Esophagus squamous epithelium (tissue), 5 donors: ENCODE measurements around the gene BCL2A1. TPM values are rescaled to one million over a fixed set of nuclear protein-coding genes. Genes with fewer than 3 reads are reported as not detected.

Experiments
- DNase-seq: peaks from one replicate; lab custom pipeline; 2025; lab: John Stamatoyannopoulos, UW
- H3K27ac ChIP-seq, 4 donors: fragments of 200-600 bp; sonication (generic); one replicate each; pipeline ENCODE4 v1.5.1; 2016 to 2019; ENCODE audit warnings: mild to moderate bottlenecking in 1 of 4
- H3K27me3 ChIP-seq, 4 donors: fragments of 200-600 bp; sonication (generic); 1 replicate in 3 of 4; 2 replicates in 1 of 4; pipeline versions ENCODE4 v1.5.1 to v1.6.0; 2017 to 2021; ENCODE audit warnings: antibody characterized with exemption in 1 of 4
- H3K36me3 ChIP-seq, 3 donors: fragments of 200-600 bp; sonication (generic); one replicate each; pipeline ENCODE4 v1.5.1; 2016 to 2019
- H3K4me1 ChIP-seq, 3 donors: fragments of 200-600 bp; sonication (generic); one replicate each; pipeline ENCODE4 v1.5.1; 2017 to 2019
- H3K4me3 ChIP-seq, 4 donors: fragments of 200-600 bp; sonication (generic); 1 replicate in 3 of 4; 2 replicates in 1 of 4; pipeline ENCODE4 v1.5.1; 2016 to 2019; ENCODE audit warnings: mild to moderate bottlenecking in 2 of 4, moderate library complexity in 1 of 4
- H3K9me3 ChIP-seq, 3 donors: fragments of 200-600 bp; sonication (generic); one replicate each; pipeline ENCODE4 v1.5.1; 2016 to 2019
- POLR2A ChIP-seq, 4 donors: fragments of 450-650 bp; IDR thresholded peaks; one replicate each; pipeline ENCODE4 v1.6.1; 2017; ENCODE audit warnings: antibody characterized with exemption in 4 of 4, mild to moderate bottlenecking in 4 of 4, moderate library complexity in 3 of 4
- WGBS, 2 donors: methylation state at CpG; one replicate each; pipeline ENCODE4 v1.1.5; 2018; 5-methylcytosine and 5-hydroxymethylcytosine counted together
- intact Hi-C: fragments of 100-400 bp; cut with DNase I; formaldehyde crosslinking; loops from one replicate; pipeline ENCODE4 v1.15.0; 2022
- total RNA-seq, 4 donors: library from RNA; depleted of rRNA; stranded (reverse); fragments of >200 nt; gene quantifications; one replicate each; pipeline ENCODE4 v1.1.0, GENCODE V29; 2016
- TF ChIP-seq, protein P1 (sequence below), 6 experiments: fragments of 450-650 bp in 4 of 6; fragments of 200-600 bp in 2 of 6; sonication (generic) in 2 of 6; IDR thresholded peaks; one replicate each; pipeline ENCODE4 v1.5.1; 2016 to 2019; ENCODE audit warnings: antibody characterized with exemption in 6 of 6, mild to moderate bottlenecking in 4 of 6, moderate library complexity in 4 of 6
- donor health status: DM: yes; HTN: yes; CAD: no.

The BCL2A1 gene
- total RNA-seq, 4 donors from 2014 or later, result 0.45 to 2.7 (median 1.2) TPM; not detected in 1

DNA sequence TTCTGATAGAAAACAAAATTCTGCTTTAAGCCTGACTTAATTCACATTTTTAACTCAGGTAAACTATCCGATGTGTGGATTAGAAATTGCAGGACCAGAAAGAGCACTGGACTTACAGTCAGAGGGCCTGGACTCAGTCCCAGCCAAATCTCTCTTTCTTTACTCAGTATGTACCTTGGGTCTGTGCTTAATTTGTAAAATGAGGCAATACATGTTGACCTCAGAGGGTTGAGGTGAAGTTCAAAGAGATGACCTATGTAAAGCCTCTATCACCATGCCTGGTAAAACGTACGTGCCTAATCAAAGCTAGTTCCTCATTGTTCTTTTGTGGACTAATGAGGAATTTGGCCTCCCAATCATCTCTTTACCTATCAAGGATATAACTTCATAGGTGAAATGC is 1.9 kb upstream of the BCL2A1 start:
- peaks cover 0 to 3% (median 0%) of the 10 kb centered on the region in 3 donors for H3K4me1 ChIP-seq
- TF ChIP-seq, protein P1, sequence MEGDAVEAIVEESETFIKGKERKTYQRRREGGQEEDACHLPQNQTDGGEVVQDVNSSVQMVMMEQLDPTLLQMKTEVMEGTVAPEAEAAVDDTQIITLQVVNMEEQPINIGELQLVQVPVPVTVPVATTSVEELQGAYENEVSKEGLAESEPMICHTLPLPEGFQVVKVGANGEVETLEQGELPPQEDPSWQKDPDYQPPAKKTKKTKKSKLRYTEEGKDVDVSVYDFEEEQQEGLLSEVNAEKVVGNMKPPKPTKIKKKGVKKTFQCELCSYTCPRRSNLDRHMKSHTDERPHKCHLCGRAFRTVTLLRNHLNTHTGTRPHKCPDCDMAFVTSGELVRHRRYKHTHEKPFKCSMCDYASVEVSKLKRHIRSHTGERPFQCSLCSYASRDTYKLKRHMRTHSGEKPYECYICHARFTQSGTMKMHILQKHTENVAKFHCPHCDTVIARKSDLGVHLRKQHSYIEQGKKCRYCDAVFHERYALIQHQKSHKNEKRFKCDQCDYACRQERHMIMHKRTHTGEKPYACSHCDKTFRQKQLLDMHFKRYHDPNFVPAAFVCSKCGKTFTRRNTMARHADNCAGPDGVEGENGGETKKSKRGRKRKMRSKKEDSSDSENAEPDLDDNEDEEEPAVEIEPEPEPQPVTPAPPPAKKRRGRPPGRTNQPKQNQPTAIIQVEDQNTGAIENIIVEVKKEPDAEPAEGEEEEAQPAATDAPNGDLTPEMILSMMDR (IDR thresholded peaks at IDR 0.05), result no peak
- no peak for TF ChIP-seq POLR2A (IDR thresholded peaks at IDR 0.05)
- no peak overlapping the region for H3K4me3 ChIP-seq
- H3K27ac ChIP-seq, result no peak overlapping the region
- intact Hi-C loops, result no loop called here
- H3K27me3 ChIP-seq, result peaks cover 0 to 2% (median 0%) of the 10 kb centered on the region in 4 donors
- no peaks in the 10 kb centered on the region for H3K36me3 ChIP-seq
- no peak for DNase-seq
- H3K9me3 ChIP-seq, result no peaks in the 10 kb centered on the region
- WGBS, 2 donors, result 59 to 62% methylated on average over 3 of the region's 3 CpGs

DNA sequence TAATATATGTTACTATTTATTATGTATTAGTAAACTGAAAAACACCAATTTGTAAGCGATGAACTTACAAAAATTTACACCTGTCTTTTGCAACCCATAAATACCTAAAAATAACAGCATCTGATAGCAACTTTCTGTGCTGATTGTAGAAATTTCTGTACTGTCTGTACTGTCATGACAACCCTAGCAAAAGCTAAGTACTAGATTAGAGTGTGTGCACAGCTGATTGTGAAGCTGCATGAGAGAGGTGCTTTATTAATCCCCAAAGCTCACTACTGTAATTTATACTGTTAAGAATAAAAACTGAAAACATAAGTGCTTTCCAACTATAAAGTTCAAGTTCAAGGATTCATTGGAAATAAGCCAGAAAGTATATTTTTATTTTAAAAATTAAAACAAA is 815 bp downstream of the BCL2A1 start:
- Histone ChIP-seq H3K4me1 (peaks cover 0 to 3% (median 0%) of the 10 kb centered on the region in 3 donors), H3K27me3 (no peaks in the 10 kb centered on the region), H3K36me3 (no peaks in the 10 kb centered on the region), H3K4me3 (peak overlapping the region in 1 of 4 donors; percentile 45), H3K9me3 (no peaks in the 10 kb centered on the region), H3K27ac (no peak overlapping the region)
- intact Hi-C loops, result no loop called here
- 80 to 86% methylated on average over 1 of the region's 1 CpG for WGBS, 2 donors
- DNase-seq, result no peak
- TF ChIP-seq, protein P1 (IDR thresholded peaks at IDR 0.05), result no peak
- TF ChIP-seq POLR2A (IDR thresholded peaks at IDR 0.05), result no peak

DNA sequence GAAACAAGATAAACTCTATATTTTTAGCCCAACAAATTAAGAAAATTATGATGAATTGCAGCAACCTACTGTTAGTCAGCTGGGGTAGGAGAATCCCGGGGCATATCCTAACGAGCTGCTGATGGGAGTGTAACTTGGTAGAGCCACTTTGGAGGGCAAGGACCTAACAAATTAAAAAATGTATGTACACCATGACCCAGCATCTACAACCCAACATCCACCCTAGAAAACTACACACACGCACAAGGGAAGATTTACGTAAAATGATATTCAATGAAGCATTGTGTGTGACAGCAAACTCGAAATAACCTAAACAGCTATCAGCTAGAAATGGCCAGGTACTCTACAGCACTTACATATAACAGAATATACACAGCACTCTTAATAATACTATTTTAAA is 1.9 kb downstream of the BCL2A1 start:
- H3K4me1 ChIP-seq, result peaks cover 0 to 3% (median 0%) of the 10 kb centered on the region in 3 donors
- intact Hi-C loops, result no loop called here
- H3K27ac ChIP-seq, result no peak overlapping the region
- no peak for DNase-seq
- no peak overlapping the region for H3K4me3 ChIP-seq
- TF ChIP-seq, protein P1 (IDR thresholded peaks at IDR 0.05), result no peak
- no peak for TF ChIP-seq POLR2A (IDR thresholded peaks at IDR 0.05)
- no peaks in the 10 kb centered on the region for H3K27me3 ChIP-seq
- H3K9me3 ChIP-seq, result no peaks in the 10 kb centered on the region
- 80 to 86% methylated on average over 5 of the region's 5 CpGs for WGBS, 2 donors
- no peaks in the 10 kb centered on the region for H3K36me3 ChIP-seq

DNA sequence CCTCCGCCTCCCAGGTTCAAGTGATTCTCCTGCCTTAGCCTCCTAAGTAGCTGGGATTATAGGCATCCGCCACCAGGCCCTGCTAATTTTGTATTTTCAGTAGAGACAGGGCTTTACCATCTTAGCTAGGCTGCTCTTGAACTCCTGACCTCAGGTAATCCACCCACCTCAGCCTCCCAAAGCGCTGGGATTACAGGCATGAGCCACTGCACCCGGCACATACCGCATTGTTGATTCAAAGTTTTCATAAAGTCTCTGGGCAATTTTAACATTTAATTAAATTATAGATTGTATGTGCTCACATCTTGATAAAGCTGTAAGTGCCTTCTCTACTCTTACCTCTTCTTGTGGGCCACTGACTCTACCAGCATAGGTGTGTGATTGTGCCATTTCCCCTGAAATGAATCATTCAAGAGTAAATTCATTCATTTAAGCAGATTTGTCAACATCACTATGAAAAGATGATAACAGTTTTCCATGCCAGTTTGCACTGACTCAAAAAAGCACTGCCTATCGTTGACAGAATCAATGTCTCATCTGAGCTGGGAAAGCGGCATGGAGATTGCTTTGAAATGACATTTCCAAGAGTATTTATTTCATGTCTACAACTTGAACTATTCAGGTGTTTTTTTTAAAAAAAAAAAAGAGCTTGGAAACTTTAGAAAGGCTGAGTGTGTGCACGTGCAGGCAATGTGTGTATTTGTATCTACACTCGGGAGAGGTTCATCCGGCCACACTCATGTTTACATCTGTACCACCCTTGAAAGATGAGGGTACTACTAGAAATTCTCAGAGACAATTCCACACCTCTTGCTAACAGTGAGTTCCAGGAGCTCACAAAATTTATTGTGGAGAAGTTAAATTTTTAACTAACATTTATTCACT is 3.5 kb downstream of the BCL2A1 start:
- no peak for DNase-seq
- Histone ChIP-seq H3K4me3 (no peak overlapping the region), H3K27ac (peak overlapping the region in 1 of 4 donors; percentile 28), H3K36me3 (no peaks in the 10 kb centered on the region), H3K9me3 (no peaks in the 10 kb centered on the region), H3K27me3 (no peaks in the 10 kb centered on the region), H3K4me1 (peaks cover 0 to 3% (median 0%) of the 10 kb centered on the region in 3 donors)
- TF ChIP-seq, protein P1 (IDR thresholded peaks at IDR 0.05), result no peak
- TF ChIP-seq POLR2A (IDR thresholded peaks at IDR 0.05), result no peak
- 75% methylated on average over 10 of the region's 10 CpGs for WGBS, 2 donors
- intact Hi-C loops, result no loop called here

DNA sequence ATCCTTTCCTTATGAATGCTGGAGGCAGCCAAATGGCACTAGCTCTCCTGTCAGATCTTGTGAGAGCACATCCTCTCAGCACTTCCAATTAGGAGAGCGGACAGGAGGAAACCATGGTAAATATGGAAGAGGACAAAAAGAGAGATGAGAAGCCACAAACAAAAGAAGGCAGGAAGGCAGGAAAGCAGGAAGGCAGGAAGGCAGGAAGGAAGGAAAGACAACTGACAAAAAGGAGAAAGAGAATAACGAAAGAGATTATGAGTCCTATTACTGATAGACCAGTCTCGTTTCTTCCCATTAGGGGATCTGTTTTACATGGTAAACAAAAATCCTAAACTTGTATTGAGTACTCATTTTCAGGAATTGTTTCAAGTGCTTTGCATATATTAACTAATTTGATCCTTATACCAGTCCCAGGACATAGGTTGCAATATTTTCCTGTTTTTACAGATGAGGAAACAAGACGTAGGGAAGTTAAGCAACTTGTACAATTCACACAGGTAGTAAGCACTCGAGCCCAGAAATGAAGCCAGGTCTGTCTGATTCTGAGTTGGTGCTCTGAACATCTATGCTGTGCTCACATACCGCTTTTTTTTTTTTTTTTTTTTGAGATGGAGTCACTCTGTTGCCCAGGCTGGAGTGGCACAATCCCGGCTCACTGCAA is 4.2 kb downstream of the BCL2A1 start:
- no peak for DNase-seq
- Histone ChIP-seq H3K9me3 (no peaks in the 10 kb centered on the region), H3K4me3 (no peak overlapping the region), H3K4me1 (peaks cover 0 to 3% (median 0%) of the 10 kb centered on the region in 3 donors), H3K36me3 (no peaks in the 10 kb centered on the region), H3K27me3 (no peaks in the 10 kb centered on the region), H3K27ac (no peak overlapping the region)
- no peak for TF ChIP-seq POLR2A (IDR thresholded peaks at IDR 0.05)
- TF ChIP-seq, protein P1 (IDR thresholded peaks at IDR 0.05), result no peak
- 59 to 60% methylated on average over 7 of the region's 7 CpGs for WGBS, 2 donors
- intact Hi-C loops, result no loop called here
